CD4-positive, alpha-beta T cell treated with Interleukin-15 for 1 hour (primary cell): ENCODE data around the gene WDR26.
A peak's percentile ranks its signal among the peaks of the same experiment; 100 is the strongest.
"Not testable (repeated sequence)": the region's sequence is repeated elsewhere in the genome, so short reads cannot be mapped to it uniquely, and the experiment has no call there.

ENCODE experiments used
- DNase-seq: peaks from one replicate; pipeline ENCODE4 v3.0.0-alpha.2; 2020

Gene WDR26

GRCh38 chr1:224433701-224434672 lies 610 bp downstream of the WDR26 start:
- peak; percentile 62 for DNase-seq

GRCh38 chr1:224433041-224433691 lies 1.4 kb downstream of the WDR26 start:
- no peak for DNase-seq

- DNase-seq = no peak
Observed at GRCh38 chr1:224432672-224433040, 1.9 kb downstream of the WDR26 start.

GRCh38 chr1:224432146-224432545 lies 2.5 kb downstream of the WDR26 start:
- no peak for DNase-seq

- DNase-seq = no peak
Observed at GRCh38 chr1:224431726-224432125, 2.9 kb downstream of the WDR26 start.

GRCh38 chr1:224430511-224431113 lies 4.0 kb downstream of the WDR26 start:
- peak; percentile 18 for DNase-seq

GRCh38 chr1:224429616-224430326 lies 4.8 kb downstream of the WDR26 start:
- no peak for DNase-seq

GRCh38 chr1:224428713-224429112 lies 5.9 kb downstream of the WDR26 start:
- not testable (repeated sequence) for DNase-seq

- DNase-seq = no peak
Observed at GRCh38 chr1:224427346-224427745, 7.3 kb downstream of the WDR26 start.

- not testable (repeated sequence) for DNase-seq
Observed at GRCh38 chr1:224426869-224427268, 7.7 kb downstream of the WDR26 start.

- DNase-seq = no peak
Observed at GRCh38 chr1:224425279-224425884, 9.2 kb downstream of the WDR26 start.

GRCh38 chr1:224420106-224420505 lies 14.5 kb downstream of the WDR26 start:
- DNase-seq = no peak

GRCh38 chr1:224411766-224412165 lies 22.8 kb downstream of the WDR26 start:
- no peak for DNase-seq

GRCh38 chr1:224408294-224408590 lies 26.4 kb downstream of the WDR26 start:
- DNase-seq = no peak

GRCh38 chr1:224407571-224408293 lies 26.9 kb downstream of the WDR26 start:
- no peak for DNase-seq

- DNase-seq = no peak
Observed at GRCh38 chr1:224406216-224406615, 28.4 kb downstream of the WDR26 start.

- no peak for DNase-seq
Observed at GRCh38 chr1:224405604-224405970, 29.0 kb downstream of the WDR26 start.

- DNase-seq = no peak
Observed at GRCh38 chr1:224404916-224405603, 29.5 kb downstream of the WDR26 start.

- no peak for DNase-seq
Observed at GRCh38 chr1:224402472-224403036, 32.0 kb downstream of the WDR26 start.

GRCh38 chr1:224399887-224400286 lies 34.7 kb downstream of the WDR26 start:
- no peak for DNase-seq

GRCh38 chr1:224393294-224393693 lies 41.3 kb downstream of the WDR26 start:
- DNase-seq = no peak
